ENCODE results near the gene PCCA. TPM values are rescaled to one million over a fixed set of nuclear protein-coding genes. Genes with fewer than 3 reads are reported as not detected.
"Not testable (repeated sequence)": the region's sequence is repeated elsewhere in the genome, so short reads cannot be mapped to it uniquely, and the experiment has no call there.

PCCA gene
- total RNA-seq, 1 experiment from 2014 or later: 14.8 TPM

GRCh38 chr13:100240109-100240779, 151.4 kb downstream of the PCCA start:
- DNase-seq (ENCODE audit: low spot score): no peak

- DNase-seq (ENCODE audit: low spot score): no peak
These were observed 155.5 kb downstream of the PCCA start for GRCh38 chr13:100244431-100244830.

GRCh38 chr13:100245104-100245503, 156.2 kb downstream of the PCCA start:
- DNase-seq (ENCODE audit: low spot score): no peak

GRCh38 chr13:100247937-100248336, 159.0 kb downstream of the PCCA start:
- no peak for DNase-seq (ENCODE audit: low spot score)

GRCh38 chr13:100254002-100254401, 165.1 kb downstream of the PCCA start:
- DNase-seq (ENCODE audit: low spot score): no peak

- no peak for DNase-seq (ENCODE audit: low spot score)
These were observed 173.5 kb downstream of the PCCA start for GRCh38 chr13:100262404-100262803.

- DNase-seq (ENCODE audit: low spot score): no peak
These were observed 177.1 kb downstream of the PCCA start for GRCh38 chr13:100266026-100266425.

- DNase-seq (ENCODE audit: low spot score): peak; percentile 56
These were observed 180.9 kb downstream of the PCCA start for GRCh38 chr13:100269837-100270236.

- no peak for DNase-seq (ENCODE audit: low spot score)
These were observed 184.2 kb downstream of the PCCA start for GRCh38 chr13:100273138-100273537.

GRCh38 chr13:100273552-100273951, 184.7 kb downstream of the PCCA start:
- DNase-seq (ENCODE audit: low spot score): no peak

- DNase-seq (ENCODE audit: low spot score): peak; percentile 35
These were observed 186.1 kb downstream of the PCCA start for GRCh38 chr13:100274942-100275506.

GRCh38 chr13:100275746-100276145, 186.9 kb downstream of the PCCA start:
- DNase-seq (ENCODE audit: low spot score): no peak

GRCh38 chr13:100280681-100281080, 191.8 kb downstream of the PCCA start:
- peak; percentile 3 for DNase-seq (ENCODE audit: low spot score)

- DNase-seq (ENCODE audit: low spot score): not testable (repeated sequence)
These were observed 193.4 kb downstream of the PCCA start for GRCh38 chr13:100282306-100282705.

GRCh38 chr13:100290165-100290801, 201.4 kb downstream of the PCCA start:
- DNase-seq (ENCODE audit: low spot score): peak; percentile 26

GRCh38 chr13:100291624-100292023, 202.7 kb downstream of the PCCA start:
- DNase-seq (ENCODE audit: low spot score): no peak

- DNase-seq (ENCODE audit: low spot score): no peak
These were observed 208.5 kb downstream of the PCCA start for GRCh38 chr13:100297413-100297812.

- DNase-seq (ENCODE audit: low spot score): no peak
These were observed 209.3 kb downstream of the PCCA start for GRCh38 chr13:100298116-100298681.

- no peak for DNase-seq (ENCODE audit: low spot score)
These were observed 209.8 kb downstream of the PCCA start for GRCh38 chr13:100298691-100299090.

- DNase-seq (ENCODE audit: low spot score): no peak
These were observed 211.3 kb downstream of the PCCA start for GRCh38 chr13:100300243-100300642.

GRCh38 chr13:100300708-100301107, 211.8 kb downstream of the PCCA start:
- no peak for DNase-seq (ENCODE audit: low spot score)

- no peak for DNase-seq (ENCODE audit: low spot score)
These were observed 212.5 kb downstream of the PCCA start for GRCh38 chr13:100301418-100301817.

- no peak for DNase-seq (ENCODE audit: low spot score)
These were observed 213.5 kb downstream of the PCCA start for GRCh38 chr13:100302391-100302790.
